Trophoblast cell (in vitro differentiated cells and primary cell): Measurements from ENCODE around the gene MYEOV.

ENCODE experiments used
- DNase-seq, 2 donors: peaks; one replicate each; pipeline ENCODE4 v3.0.0-alpha.2; 2016
- H2AFZ ChIP-seq: 2 replicates; pipeline ENCODE4 v1.6.1; 2013; ENCODE audit warnings: low read length, moderate library complexity, mild to moderate bottlenecking; ENCODE audit not compliant: insufficient read depth, poor library complexity
- H2AK5ac ChIP-seq: 2 replicates; pipeline ENCODE4 v1.6.1; 2013; ENCODE audit warnings: mild to moderate bottlenecking, low read length
- H2BK120ac ChIP-seq: 2 replicates; pipeline ENCODE4 v1.6.1; 2013; ENCODE audit warnings: low read length, mild to moderate bottlenecking, moderate library complexity; ENCODE audit not compliant: insufficient read depth, poor library complexity
- H2BK12ac ChIP-seq: 2 replicates; pipeline ENCODE4 v1.6.1; 2013; ENCODE audit warnings: mild to moderate bottlenecking, low read length, moderate library complexity
- H2BK5ac ChIP-seq: 2 replicates; pipeline ENCODE4 v1.6.1; 2013; ENCODE audit warnings: low read length, low read depth, moderate library complexity, mild to moderate bottlenecking; ENCODE audit not compliant: poor library complexity
- H3K14ac ChIP-seq: 2 replicates; pipeline ENCODE4 v1.6.1; 2013; ENCODE audit warnings: mild to moderate bottlenecking, low read length
- H3K18ac ChIP-seq: 2 replicates; pipeline ENCODE4 v1.6.1; 2013; ENCODE audit warnings: mild to moderate bottlenecking, low read length
- H3K23ac ChIP-seq: 2 replicates; pipeline ENCODE4 v1.6.1; 2013; ENCODE audit warnings: low read length
- H3K27ac ChIP-seq: 2 replicates; pipeline ENCODE4 v1.5.1; 2013; ENCODE audit warnings: low read depth, mild to moderate bottlenecking, inconsistent platforms, low read length, moderate library complexity
- H3K27me3 ChIP-seq: 2 replicates; pipeline ENCODE4 v1.6.1; 2013; ENCODE audit warnings: inconsistent platforms, mild to moderate bottlenecking, low read length, moderate library complexity; ENCODE audit not compliant: insufficient read depth
- H3K36me3 ChIP-seq, 2 experiments: 1 replicate in 1 of 2; 2 replicates in 1 of 2; pipeline ENCODE4 v1.6.1; 2013; ENCODE audit warnings: low read length in 2 of 2, mild to moderate bottlenecking in 2 of 2, moderate library complexity in 1 of 2; ENCODE audit not compliant: insufficient read depth in 2 of 2, control insufficient read depth in 1 of 2
- H3K4ac ChIP-seq: 2 replicates; pipeline ENCODE4 v1.6.1; 2013; ENCODE audit warnings: low read depth, mild to moderate bottlenecking, low read length, moderate library complexity
- H3K4me1 ChIP-seq, 2 experiments: 1 replicate in 1 of 2; 2 replicates in 1 of 2; pipeline ENCODE4 v1.6.1; 2013; ENCODE audit warnings: low read length in 2 of 2, mild to moderate bottlenecking in 2 of 2, moderate library complexity in 1 of 2; ENCODE audit not compliant: insufficient read depth in 2 of 2, control insufficient read depth in 1 of 2
- H3K4me2 ChIP-seq: 2 replicates; pipeline ENCODE4 v1.6.1; 2013; ENCODE audit warnings: inconsistent platforms, mild to moderate bottlenecking, low read length, moderate library complexity
- H3K4me3 ChIP-seq: 2 replicates; pipeline ENCODE4 v1.5.1; 2013; ENCODE audit warnings: mild to moderate bottlenecking, low read depth, low read length, inconsistent platforms
- H3K79me1 ChIP-seq: one replicate; pipeline ENCODE4 v1.6.1; 2013; ENCODE audit warnings: low read length
- H3K79me2 ChIP-seq: 2 replicates; pipeline ENCODE4 v1.6.1; 2013; ENCODE audit warnings: low read length, mild to moderate bottlenecking; ENCODE audit not compliant: control insufficient read depth, insufficient read depth, poor library complexity
- H3K9ac ChIP-seq: 2 replicates; pipeline ENCODE4 v1.6.1; 2013; ENCODE audit warnings: mild to moderate bottlenecking, low read length
- H3K9me3 ChIP-seq: 2 replicates; pipeline ENCODE4 v1.6.1; 2013; ENCODE audit warnings: low read depth, mild to moderate bottlenecking, control low read depth, inconsistent platforms, low read length; ENCODE audit not compliant: insufficient read depth
- H4K12ac ChIP-seq: 2 replicates; pipeline ENCODE4 v1.6.1; 2013; ENCODE audit warnings: low read depth, mild to moderate bottlenecking, low read length, moderate library complexity
- H4K8ac ChIP-seq: 2 replicates; pipeline ENCODE4 v1.6.1; 2013; ENCODE audit warnings: low read depth, mild to moderate bottlenecking, low read length, moderate library complexity
- H4K91ac ChIP-seq: one replicate; pipeline ENCODE4 v1.6.1; 2013; ENCODE audit warnings: low read depth, mild to moderate bottlenecking, low read length, moderate library complexity
- WGBS: extraction: QIAGEN DNeasy Blood & Tissue Kit; methylation state at CpG from one replicate; pipeline ENCODE4 v1.1.7; 2013; ENCODE audit warnings: missing lambda C conversion rate; ENCODE audit not compliant: insufficient read length, insufficient coverage; ENCODE audit errors: extremely low coverage; 5-methylcytosine and 5-hydroxymethylcytosine counted together

The MYEOV gene

GRCh38 chr11:69252490-69252837, 41.5 kb upstream of the MYEOV start:
- Histone ChIP-seq H3K9me3 (peaks cover 3% of the 10 kb centered on the region), H2BK120ac (no peak overlapping the region), H3K14ac (no peak overlapping the region), H3K4me2 (no peak overlapping the region), H4K8ac (no peak overlapping the region), H3K4ac (no peak overlapping the region), H3K23ac (no peak overlapping the region), H3K27me3 (no peaks in the 10 kb centered on the region), H3K9ac (no peak overlapping the region), H3K4me3 (no peak overlapping the region), H3K4me1 (peaks cover 6 to 9% of the 10 kb centered on the region in 2 experiments), H2BK5ac (no peak overlapping the region), H3K27ac (no peak overlapping the region), H3K36me3 (no peaks in the 10 kb centered on the region), H4K91ac (no peak overlapping the region), H2AK5ac (no peak overlapping the region), H4K12ac (no peak overlapping the region), H2BK12ac (no peak overlapping the region), H3K18ac (no peak overlapping the region), H2AFZ (no peak overlapping the region), H3K79me1 (no peaks in the 10 kb centered on the region), H3K79me2 (no peaks in the 10 kb centered on the region)
- WGBS = no CpG with 5 or more reads among the region's 9 CpGs
- DNase-seq = no peak

GRCh38 chr11:69253028-69253427, 40.9 kb upstream of the MYEOV start:
- no peak overlapping the region for H2AFZ ChIP-seq
- H3K36me3 ChIP-seq = no peaks in the 10 kb centered on the region
- H3K4ac ChIP-seq = no peak overlapping the region
- no peak overlapping the region for H4K91ac ChIP-seq
- H3K4me1 ChIP-seq = peaks cover 6 to 9% of the 10 kb centered on the region in 2 experiments
- no peak overlapping the region for H2AK5ac ChIP-seq
- H2BK5ac ChIP-seq = no peak overlapping the region
- no peak overlapping the region for H4K8ac ChIP-seq
- H3K27me3 ChIP-seq = no peaks in the 10 kb centered on the region
- no peaks in the 10 kb centered on the region for H3K79me2 ChIP-seq
- H2BK12ac ChIP-seq = no peak overlapping the region
- H3K4me2 ChIP-seq = no peak overlapping the region
- no peak for DNase-seq
- H3K23ac ChIP-seq = no peak overlapping the region
- no peaks in the 10 kb centered on the region for H3K79me1 ChIP-seq
- no peak overlapping the region for H3K4me3 ChIP-seq
- H3K9me3 ChIP-seq = peaks cover 3% of the 10 kb centered on the region
- H4K12ac ChIP-seq = no peak overlapping the region
- H3K14ac ChIP-seq = no peak overlapping the region
- H2BK120ac ChIP-seq = no peak overlapping the region
- H3K9ac ChIP-seq = no peak overlapping the region
- no peak overlapping the region for H3K27ac ChIP-seq
- no peak overlapping the region for H3K18ac ChIP-seq

DNA sequence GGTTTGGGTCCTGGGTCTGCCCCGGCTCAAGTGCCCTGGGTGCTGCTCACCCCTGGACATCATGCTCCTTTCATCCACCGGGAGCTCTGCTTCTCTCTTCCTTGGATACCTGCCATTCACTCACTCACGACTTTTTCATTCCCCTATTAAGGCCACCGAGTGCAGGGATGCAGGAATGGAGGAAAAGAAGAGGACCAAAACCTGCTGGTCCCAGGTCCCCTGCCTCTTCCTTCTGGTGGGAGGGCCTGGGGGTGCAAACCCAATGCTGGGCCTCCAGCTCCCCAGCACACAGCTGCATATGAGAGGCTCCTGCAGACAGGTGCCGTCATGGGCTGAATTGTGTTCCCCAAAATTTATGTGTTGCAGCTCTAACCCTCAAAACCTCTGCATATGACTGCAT, 36.8 kb upstream of the MYEOV start:
- WGBS = no CpG with 5 or more reads among the region's 5 CpGs
- H3K9ac ChIP-seq = no peak overlapping the region
- no peak overlapping the region for H4K8ac ChIP-seq
- no peaks in the 10 kb centered on the region for H3K27me3 ChIP-seq
- H4K12ac ChIP-seq = no peak overlapping the region
- no peak overlapping the region for H3K4me3 ChIP-seq
- H3K27ac ChIP-seq = no peak overlapping the region
- H2BK120ac ChIP-seq = no peak overlapping the region
- no peak overlapping the region for H2AFZ ChIP-seq
- H4K91ac ChIP-seq = no peak overlapping the region
- no peaks in the 10 kb centered on the region for H3K4me1 ChIP-seq
- H3K79me2 ChIP-seq = no peaks in the 10 kb centered on the region
- no peak overlapping the region for H2AK5ac ChIP-seq
- no peak overlapping the region for H3K4me2 ChIP-seq
- DNase-seq = no peak
- no peak overlapping the region for H3K14ac ChIP-seq
- no peak overlapping the region for H3K23ac ChIP-seq
- peaks cover 3% of the 10 kb centered on the region for H3K9me3 ChIP-seq
- no peak overlapping the region for H2BK5ac ChIP-seq
- H3K18ac ChIP-seq = no peak overlapping the region
- H3K4ac ChIP-seq = no peak overlapping the region
- no peak overlapping the region for H2BK12ac ChIP-seq
- no peaks in the 10 kb centered on the region for H3K79me1 ChIP-seq
- H3K36me3 ChIP-seq = no peaks in the 10 kb centered on the region

DNA sequence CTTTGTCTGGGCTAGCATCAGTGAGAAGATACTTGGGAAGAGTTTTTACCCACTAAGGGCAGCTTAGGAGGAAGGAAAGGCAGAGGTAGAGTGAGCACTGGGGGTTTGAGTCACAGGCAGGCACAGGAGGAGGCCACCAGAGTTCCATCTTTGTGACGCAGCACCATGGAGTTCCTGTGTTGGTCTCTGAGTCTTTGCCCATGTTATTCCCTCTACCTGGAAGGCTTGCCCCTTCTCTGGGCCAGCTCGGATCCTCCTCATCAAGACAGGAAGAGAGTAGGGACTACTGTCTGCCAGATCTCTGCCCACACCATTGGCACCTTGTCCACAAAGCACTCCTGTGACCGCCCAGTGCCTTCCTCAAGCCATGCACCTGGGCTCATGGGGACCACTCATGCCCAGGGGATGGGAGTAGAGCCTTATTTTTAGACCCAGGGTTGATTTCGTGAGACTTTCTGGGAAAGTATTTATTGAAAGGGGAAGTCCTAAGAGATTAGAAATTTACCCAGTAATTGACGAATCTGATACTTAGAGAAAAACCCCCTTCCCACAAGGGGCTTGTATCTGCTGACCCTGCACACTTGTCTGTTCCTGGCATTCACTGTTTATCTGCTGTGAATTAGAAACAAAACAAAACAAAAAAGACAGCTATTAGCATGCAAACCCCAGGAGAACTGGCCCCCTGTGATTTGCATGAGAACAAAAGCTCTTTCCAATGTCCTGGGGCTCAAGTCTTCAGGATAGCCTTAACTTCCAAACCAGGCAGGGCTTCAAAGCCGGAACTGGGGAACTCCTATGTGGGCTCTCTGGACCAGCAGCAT, 35.9 kb upstream of the MYEOV start:
- DNase-seq = no peak
- Histone ChIP-seq H3K79me1 (no peaks in the 10 kb centered on the region), H3K9ac (no peak overlapping the region), H2AFZ (no peak overlapping the region), H3K9me3 (peaks cover 4% of the 10 kb centered on the region), H3K27ac (no peak overlapping the region), H3K23ac (no peak overlapping the region), H3K4me2 (no peak overlapping the region), H4K12ac (no peak overlapping the region), H3K18ac (no peak overlapping the region), H2BK120ac (no peak overlapping the region), H3K4ac (no peak overlapping the region), H3K27me3 (no peaks in the 10 kb centered on the region), H2AK5ac (no peak overlapping the region), H3K14ac (no peak overlapping the region), H4K8ac (no peak overlapping the region), H2BK12ac (no peak overlapping the region), H3K79me2 (no peaks in the 10 kb centered on the region), H3K4me1 (no peaks in the 10 kb centered on the region), H2BK5ac (no peak overlapping the region), H3K36me3 (no peaks in the 10 kb centered on the region), H3K4me3 (no peak overlapping the region), H4K91ac (no peak overlapping the region)
- no CpG with 5 or more reads among the region's 6 CpGs for WGBS
